ENCODE data around the gene L2HGDH.
"Not testable (repeated sequence)": the region's sequence is repeated elsewhere in the genome, so short reads cannot be mapped to it uniquely, and the experiment has no call there.

L2HGDH gene

GRCh38 chr14:50339178-50339804, 27.3 kb upstream of the L2HGDH start:
- FAIRE-seq = no peak

GRCh38 chr14:50338587-50338986, 26.6 kb upstream of the L2HGDH start:
- FAIRE-seq = no peak

- FAIRE-seq = no peak
Observed at GRCh38 chr14:50335989-50336824, 24.2 kb upstream of the L2HGDH start.

- no peak for FAIRE-seq
Observed at GRCh38 chr14:50335389-50335788, 23.4 kb upstream of the L2HGDH start.

- FAIRE-seq = no peak
Observed at GRCh38 chr14:50334211-50334610, 22.2 kb upstream of the L2HGDH start.

GRCh38 chr14:50333014-50333509, 21.0 kb upstream of the L2HGDH start:
- FAIRE-seq = no peak

- no peak for FAIRE-seq
Observed at GRCh38 chr14:50331596-50331995, 19.6 kb upstream of the L2HGDH start.

- peak; percentile 79 for FAIRE-seq
Observed at GRCh38 chr14:50321009-50321660, 9.1 kb upstream of the L2HGDH start.

- no peak for FAIRE-seq
Observed at GRCh38 chr14:50320283-50320682, 8.3 kb upstream of the L2HGDH start.

- no peak for FAIRE-seq
Observed at GRCh38 chr14:50319721-50320120, 7.7 kb upstream of the L2HGDH start.

GRCh38 chr14:50319293-50319692, 7.3 kb upstream of the L2HGDH start:
- no peak for FAIRE-seq

GRCh38 chr14:50318031-50318626, 6.1 kb upstream of the L2HGDH start:
- peak; percentile 86 for FAIRE-seq

GRCh38 chr14:50314098-50314497, 2.1 kb upstream of the L2HGDH start:
- not testable (repeated sequence) for FAIRE-seq

- no peak for FAIRE-seq
Observed at GRCh38 chr14:50312734-50313054, 665 bp upstream of the L2HGDH start.

- no peak for FAIRE-seq
Observed at GRCh38 chr14:50311337-50311971, 575 bp downstream of the L2HGDH start.

GRCh38 chr14:50310445-50310844, 1.6 kb downstream of the L2HGDH start:
- FAIRE-seq = no peak

- no peak for FAIRE-seq
Observed at GRCh38 chr14:50308363-50308915, 3.6 kb downstream of the L2HGDH start.

GRCh38 chr14:50303744-50304471, 8.1 kb downstream of the L2HGDH start:
- no peak for FAIRE-seq

GRCh38 chr14:50301914-50302313, 10.1 kb downstream of the L2HGDH start:
- no peak for FAIRE-seq

GRCh38 chr14:50299585-50299984, 12.4 kb downstream of the L2HGDH start:
- no peak for FAIRE-seq

GRCh38 chr14:50290306-50290705, 21.7 kb downstream of the L2HGDH start:
- FAIRE-seq = no peak

- no peak for FAIRE-seq
Observed at GRCh38 chr14:50288146-50288545, 23.9 kb downstream of the L2HGDH start.

Measured in A204.1 (cell line).